ENCODE results near the gene BCL10. TPM values are rescaled to one million over a fixed set of nuclear protein-coding genes. Genes with fewer than 3 reads are reported as not detected.
"Not testable (repeated sequence)": the region's sequence is repeated elsewhere in the genome, so short reads cannot be mapped to it uniquely, and the experiment has no call there.

BCL10 gene
- polyA plus RNA-seq, 1 donor (not counting 4 experiments of a cell fraction or from before 2014, with no cell fraction given): 22.4 TPM

DNA sequence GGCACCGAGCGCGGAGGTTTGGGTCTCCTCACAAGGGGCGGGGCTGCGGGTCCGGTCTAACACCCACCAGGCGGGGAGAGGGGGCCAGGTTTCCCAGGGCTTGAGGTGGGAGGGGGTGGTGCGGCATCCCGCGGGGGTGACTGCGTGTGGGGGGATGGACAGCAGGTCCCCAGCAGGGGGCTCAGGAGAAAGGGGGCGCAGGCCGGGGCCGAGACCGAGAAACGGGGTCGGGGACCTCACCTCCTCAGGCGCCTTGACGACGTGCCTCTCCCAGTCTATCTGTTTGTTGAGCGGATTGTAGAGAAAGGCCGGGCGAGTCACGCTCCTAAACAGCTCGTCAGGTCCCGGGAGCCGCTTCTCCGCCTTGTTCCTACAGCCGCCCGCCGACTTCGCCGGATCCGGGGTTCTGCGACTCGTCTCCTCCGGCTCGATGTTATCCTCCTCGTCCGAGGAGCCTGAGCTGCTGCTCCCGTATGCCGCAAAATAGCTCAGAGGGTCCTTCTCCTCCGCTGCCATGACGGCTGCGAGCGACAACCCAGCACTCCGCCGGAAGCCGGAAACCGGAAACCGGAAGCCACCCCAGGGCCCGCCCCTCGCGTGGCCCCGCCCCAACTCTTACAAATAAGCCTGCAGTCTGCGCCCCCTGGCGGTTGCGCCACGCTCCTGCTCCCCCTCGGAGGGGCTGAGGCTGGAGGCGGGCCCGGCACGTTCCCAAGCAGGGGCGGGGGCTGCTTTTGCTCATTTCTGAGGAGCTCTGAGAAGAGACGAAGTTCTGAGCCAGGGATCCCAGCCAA lies 17.1 kb downstream of the BCL10 start, which contains the start of gene C1orf52:
TSS of gene C1orf52 (minus strand) at position 545 of the 794 bp plus-strand sequence. CDS start at position 516, 29 bp downstream.
- peak within 1 kb of the TSS; percentile 93 for H3K9ac ChIP-seq (ENCODE audit: control insufficient read depth, extremely low read depth, insufficient read depth, low read length)
- H3K4me2 ChIP-seq (ENCODE audit: control insufficient read depth, extremely low read depth, insufficient read depth, low read depth, low read length): peak within 1 kb of the TSS; percentile 85
- H3K27me3 ChIP-seq (ENCODE audit: control insufficient read depth, extremely low read depth, insufficient read depth, low read length): no peaks in the 10 kb centered on the region
- H3K9me3 ChIP-seq (ENCODE audit: control insufficient read depth, low read depth, low read length): no peaks in the 10 kb centered on the region
- DNase-seq (ENCODE audit: low read depth, low spot score) (peak; percentile 56), FAIRE-seq (peak; percentile 29)
- H2AFZ ChIP-seq (ENCODE audit: control insufficient read depth, low read length): peak within 1 kb of the TSS; percentile 97
- peaks cover 5% of the 10 kb centered on the region in 2 experiments for H3K36me3 ChIP-seq (ENCODE audit: control insufficient read depth in 2 of 2, extremely low read depth in 1 of 2, insufficient read depth in 2 of 2, low read length in 2 of 2)
- TF ChIP-seq EZH2 (IDR thresholded peaks at IDR 0.05; ENCODE audit: low read length): no peak
- TF ChIP-seq, protein P1, sequence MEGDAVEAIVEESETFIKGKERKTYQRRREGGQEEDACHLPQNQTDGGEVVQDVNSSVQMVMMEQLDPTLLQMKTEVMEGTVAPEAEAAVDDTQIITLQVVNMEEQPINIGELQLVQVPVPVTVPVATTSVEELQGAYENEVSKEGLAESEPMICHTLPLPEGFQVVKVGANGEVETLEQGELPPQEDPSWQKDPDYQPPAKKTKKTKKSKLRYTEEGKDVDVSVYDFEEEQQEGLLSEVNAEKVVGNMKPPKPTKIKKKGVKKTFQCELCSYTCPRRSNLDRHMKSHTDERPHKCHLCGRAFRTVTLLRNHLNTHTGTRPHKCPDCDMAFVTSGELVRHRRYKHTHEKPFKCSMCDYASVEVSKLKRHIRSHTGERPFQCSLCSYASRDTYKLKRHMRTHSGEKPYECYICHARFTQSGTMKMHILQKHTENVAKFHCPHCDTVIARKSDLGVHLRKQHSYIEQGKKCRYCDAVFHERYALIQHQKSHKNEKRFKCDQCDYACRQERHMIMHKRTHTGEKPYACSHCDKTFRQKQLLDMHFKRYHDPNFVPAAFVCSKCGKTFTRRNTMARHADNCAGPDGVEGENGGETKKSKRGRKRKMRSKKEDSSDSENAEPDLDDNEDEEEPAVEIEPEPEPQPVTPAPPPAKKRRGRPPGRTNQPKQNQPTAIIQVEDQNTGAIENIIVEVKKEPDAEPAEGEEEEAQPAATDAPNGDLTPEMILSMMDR (optimal IDR thresholded peaks at IDR 0.05 in 1 of 3, IDR thresholded peaks at IDR 0.05 in 1 of 3, conservative IDR thresholded peaks at IDR 0.05 in 1 of 3; ENCODE audit: extremely low read depth in 1 of 3, insufficient read depth in 2 of 3, low read length in 3 of 3): peak; percentile 67 to 99 (median 88)
- H4K20me1 ChIP-seq (ENCODE audit: control insufficient read depth, extremely low read depth, insufficient read depth, low read length): peaks cover 4% of the 10 kb centered on the region
- peaks cover 33% of the 10 kb centered on the region for H3K79me2 ChIP-seq (ENCODE audit: control insufficient read depth, insufficient read depth, low read length)
- H3K9me1 ChIP-seq (ENCODE audit: control insufficient read depth, extremely low read depth, insufficient read depth, low read length): no peaks in the 10 kb centered on the region
- H3K4me1 ChIP-seq (ENCODE audit: control insufficient read depth, extremely low read depth, insufficient read depth, low read length): peaks cover 19% of the 10 kb centered on the region
- peak within 1 kb of the TSS; percentile 86 for H3K27ac ChIP-seq (ENCODE audit: control insufficient read depth, insufficient read depth, low read length)
- H3K4me3 ChIP-seq (ENCODE audit: control insufficient read depth in 2 of 3, extremely low read depth in 1 of 3, insufficient read depth in 2 of 3, low read depth in 1 of 3, low read length in 3 of 3): peak within 1 kb of the TSS; percentile 74 to 98 (median 91)
- dilution Hi-C loops (cut with MboI; ENCODE audit: extremely low pct_ligation_motif_present, low sequenced_read_pairs): no loop called here

DNA sequence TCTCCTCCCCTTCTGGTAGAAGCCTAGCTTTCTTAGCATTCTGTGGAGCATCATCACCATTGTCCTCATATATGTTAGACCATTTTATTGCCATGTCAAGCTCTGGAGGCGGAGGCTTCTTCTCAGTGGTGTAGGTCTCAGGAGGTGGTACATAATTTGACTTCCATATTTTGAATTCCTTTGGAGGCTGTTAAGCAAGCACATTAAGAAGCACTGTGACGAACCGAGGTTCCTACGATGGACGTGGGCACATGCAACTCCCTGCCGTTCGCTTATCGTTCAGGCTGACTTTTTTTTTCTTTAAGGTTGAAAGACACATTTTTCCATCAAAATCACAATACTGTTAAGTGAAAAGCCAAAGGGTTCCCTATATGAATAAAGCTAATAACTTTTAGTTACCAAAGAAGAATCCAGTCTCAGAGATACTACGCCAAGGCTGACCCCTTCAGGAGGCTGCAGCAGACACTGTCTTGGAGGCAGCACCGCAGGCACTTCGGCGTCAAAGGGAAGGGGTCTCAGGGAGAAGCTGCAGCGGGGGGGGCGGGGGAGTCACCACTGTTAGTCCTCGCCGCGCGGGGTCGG lies 17.8 kb downstream of the BCL10 start:
- no peaks in the 10 kb centered on the region for H3K9me3 ChIP-seq (ENCODE audit: control insufficient read depth, low read depth, low read length)
- no peak for FAIRE-seq
- no peak overlapping the region for H2AFZ ChIP-seq (ENCODE audit: control insufficient read depth, low read length)
- H3K4me1 ChIP-seq (ENCODE audit: control insufficient read depth, extremely low read depth, insufficient read depth, low read length): peaks cover 19% of the 10 kb centered on the region
- H3K27ac ChIP-seq (ENCODE audit: control insufficient read depth, insufficient read depth, low read length): peak overlapping the region; percentile 12
- no peak for DNase-seq (ENCODE audit: low read depth, low spot score)
- no peaks in the 10 kb centered on the region for H3K27me3 ChIP-seq (ENCODE audit: control insufficient read depth, extremely low read depth, insufficient read depth, low read length)
- TF ChIP-seq EZH2 (IDR thresholded peaks at IDR 0.05; ENCODE audit: low read length): no peak
- TF ChIP-seq, protein P1 (optimal IDR thresholded peaks at IDR 0.05 in 1 of 3, IDR thresholded peaks at IDR 0.05 in 1 of 3, conservative IDR thresholded peaks at IDR 0.05 in 1 of 3; ENCODE audit: extremely low read depth in 1 of 3, insufficient read depth in 2 of 3, low read length in 3 of 3): peak in 1 of 3 experiments; percentile 14
- dilution Hi-C loops (cut with MboI; ENCODE audit: extremely low pct_ligation_motif_present, low sequenced_read_pairs): no loop called here
- H3K36me3 ChIP-seq (ENCODE audit: control insufficient read depth in 2 of 2, extremely low read depth in 1 of 2, insufficient read depth in 2 of 2, low read length in 2 of 2): peaks cover 2 to 9% of the 10 kb centered on the region in 2 experiments
- H3K4me3 ChIP-seq (ENCODE audit: control insufficient read depth in 2 of 3, extremely low read depth in 1 of 3, insufficient read depth in 2 of 3, low read depth in 1 of 3, low read length in 3 of 3): peak overlapping the region; percentile 74 to 98 (median 91)
- peaks cover 40% of the 10 kb centered on the region for H3K79me2 ChIP-seq (ENCODE audit: control insufficient read depth, insufficient read depth, low read length)
- peak overlapping the region; percentile 67 for H3K4me2 ChIP-seq (ENCODE audit: control insufficient read depth, extremely low read depth, insufficient read depth, low read depth, low read length)
- peak overlapping the region; percentile 93 for H3K9ac ChIP-seq (ENCODE audit: control insufficient read depth, extremely low read depth, insufficient read depth, low read length)
- H3K9me1 ChIP-seq (ENCODE audit: control insufficient read depth, extremely low read depth, insufficient read depth, low read length): no peaks in the 10 kb centered on the region
- peaks cover 4% of the 10 kb centered on the region for H4K20me1 ChIP-seq (ENCODE audit: control insufficient read depth, extremely low read depth, insufficient read depth, low read length)

DNA sequence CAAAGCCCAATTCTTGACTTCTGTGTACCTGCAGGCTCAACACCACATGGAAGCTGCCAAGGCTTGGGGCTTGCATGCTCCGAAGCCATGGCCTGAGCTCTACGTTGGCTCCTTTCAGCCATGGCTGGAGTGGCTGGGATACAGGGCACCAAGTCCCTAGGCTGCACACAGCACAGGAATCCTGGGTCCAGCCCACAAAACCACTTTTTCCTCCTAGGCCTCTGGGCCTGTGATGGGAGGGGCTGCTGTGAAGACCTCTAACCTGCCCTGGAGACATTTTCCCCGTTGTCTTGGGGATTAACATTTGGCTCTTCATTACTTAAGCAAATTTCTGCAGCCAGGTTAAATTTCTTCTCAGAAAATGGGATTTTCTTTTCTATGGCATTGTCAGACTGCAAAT lies 27.4 kb downstream of the BCL10 start:
- FAIRE-seq; H4K20me1 ChIP-seq (ENCODE audit: control insufficient read depth, extremely low read depth, insufficient read depth, low read length); DNase-seq (ENCODE audit: low read depth, low spot score); dilution Hi-C loops (cut with MboI; ENCODE audit: extremely low pct_ligation_motif_present, low sequenced_read_pairs); H3K4me3 ChIP-seq (ENCODE audit: control insufficient read depth in 2 of 3, extremely low read depth in 1 of 3, insufficient read depth in 2 of 3, low read depth in 1 of 3, low read length in 3 of 3); H2AFZ ChIP-seq (ENCODE audit: control insufficient read depth, low read length); H3K27ac ChIP-seq (ENCODE audit: control insufficient read depth, insufficient read depth, low read length); H3K9me3 ChIP-seq (ENCODE audit: control insufficient read depth, low read depth, low read length); H3K79me2 ChIP-seq (ENCODE audit: control insufficient read depth, insufficient read depth, low read length); H3K27me3 ChIP-seq (ENCODE audit: control insufficient read depth, extremely low read depth, insufficient read depth, low read length); H3K9me1 ChIP-seq (ENCODE audit: control insufficient read depth, extremely low read depth, insufficient read depth, low read length); H3K9ac ChIP-seq (ENCODE audit: control insufficient read depth, extremely low read depth, insufficient read depth, low read length); H3K4me2 ChIP-seq (ENCODE audit: control insufficient read depth, extremely low read depth, insufficient read depth, low read depth, low read length); H3K36me3 ChIP-seq (ENCODE audit: control insufficient read depth in 2 of 2, extremely low read depth in 1 of 2, insufficient read depth in 2 of 2, low read length in 2 of 2): not testable (repeated sequence)
- H3K4me1 ChIP-seq (ENCODE audit: control insufficient read depth, extremely low read depth, insufficient read depth, low read length): peaks cover 16% of the 10 kb centered on the region

Data from keratinocyte (primary cell).